Measurements from ENCODE around the gene MMP7.

MMP7 gene, protein sequence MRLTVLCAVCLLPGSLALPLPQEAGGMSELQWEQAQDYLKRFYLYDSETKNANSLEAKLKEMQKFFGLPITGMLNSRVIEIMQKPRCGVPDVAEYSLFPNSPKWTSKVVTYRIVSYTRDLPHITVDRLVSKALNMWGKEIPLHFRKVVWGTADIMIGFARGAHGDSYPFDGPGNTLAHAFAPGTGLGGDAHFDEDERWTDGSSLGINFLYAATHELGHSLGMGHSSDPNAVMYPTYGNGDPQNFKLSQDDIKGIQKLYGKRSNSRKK

DNA sequence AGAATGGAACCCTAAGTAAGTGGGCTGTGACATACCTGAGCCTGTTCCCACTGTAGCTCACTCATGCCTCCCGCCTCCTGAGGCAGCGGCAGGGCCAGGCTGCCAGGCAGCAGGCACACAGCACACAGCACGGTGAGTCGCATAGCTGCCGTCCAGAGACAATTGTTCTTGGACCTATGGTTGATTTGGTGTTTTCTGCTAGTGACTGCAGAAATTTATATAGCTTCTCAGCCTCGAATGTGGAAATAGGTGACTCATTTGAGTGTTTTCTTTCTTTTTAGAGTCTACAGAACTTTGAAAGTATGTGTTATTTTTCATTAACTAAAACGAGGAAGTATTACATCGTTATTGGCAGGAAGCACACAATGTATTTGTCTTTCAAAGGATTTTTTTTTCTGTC is at the start of gene MMP7:
Gene MMP7, minus strand, starts transcription at position 190 of the 400 bp plus-strand sequence. Its CDS starts 47 bp downstream, at position 143.
- no peak for DNase-seq

DNA sequence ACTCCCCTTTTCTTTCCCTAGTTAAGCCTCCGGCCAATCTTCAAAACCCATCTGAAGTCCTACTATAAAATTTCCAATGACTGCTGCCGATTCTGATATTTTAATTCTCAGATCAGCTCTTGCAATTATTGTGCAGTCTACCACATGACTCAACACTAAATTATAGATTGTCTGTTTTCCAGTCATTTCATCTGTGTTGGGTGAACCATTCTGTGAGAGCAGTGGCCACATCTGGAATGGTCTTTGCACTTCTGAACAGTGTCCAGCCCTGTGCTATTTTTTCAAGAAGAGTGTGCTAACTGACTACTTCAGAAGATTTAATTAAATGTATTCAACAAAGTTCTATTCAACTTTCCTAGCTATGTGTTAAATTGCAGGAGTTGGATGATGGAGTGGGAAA is 47.2 kb upstream of the MMP7 start:
- DNase-seq = no peak

- DNase-seq = no peak
Observed at GRCh38 chr11:102577182-102577581, 46.6 kb upstream of the MMP7 start.

- no peak for DNase-seq
Observed at GRCh38 chr11:102576350-102576749, 45.8 kb upstream of the MMP7 start.

- DNase-seq = no peak
Observed at GRCh38 chr11:102575012-102575411, 44.5 kb upstream of the MMP7 start.

DNA sequence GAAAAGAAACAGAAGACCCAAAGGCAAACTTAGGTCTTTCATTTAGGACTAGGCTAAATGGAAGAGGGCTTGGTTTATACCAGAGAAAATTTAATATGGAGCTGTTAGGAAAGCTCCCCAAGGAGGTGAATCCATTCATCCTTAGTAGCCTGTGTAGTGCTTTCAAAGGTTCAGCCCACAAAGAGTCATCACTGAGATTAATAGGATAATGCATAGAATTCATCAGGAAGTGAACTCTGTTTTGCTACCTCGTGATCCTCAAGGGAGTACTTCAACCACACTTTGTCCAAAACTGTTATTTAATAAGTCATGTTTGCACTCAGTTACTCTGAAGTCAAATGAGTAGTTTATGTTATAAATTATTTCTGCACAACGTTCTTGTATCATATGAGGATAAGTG is 43.3 kb upstream of the MMP7 start:
- DNase-seq = no peak

DNA sequence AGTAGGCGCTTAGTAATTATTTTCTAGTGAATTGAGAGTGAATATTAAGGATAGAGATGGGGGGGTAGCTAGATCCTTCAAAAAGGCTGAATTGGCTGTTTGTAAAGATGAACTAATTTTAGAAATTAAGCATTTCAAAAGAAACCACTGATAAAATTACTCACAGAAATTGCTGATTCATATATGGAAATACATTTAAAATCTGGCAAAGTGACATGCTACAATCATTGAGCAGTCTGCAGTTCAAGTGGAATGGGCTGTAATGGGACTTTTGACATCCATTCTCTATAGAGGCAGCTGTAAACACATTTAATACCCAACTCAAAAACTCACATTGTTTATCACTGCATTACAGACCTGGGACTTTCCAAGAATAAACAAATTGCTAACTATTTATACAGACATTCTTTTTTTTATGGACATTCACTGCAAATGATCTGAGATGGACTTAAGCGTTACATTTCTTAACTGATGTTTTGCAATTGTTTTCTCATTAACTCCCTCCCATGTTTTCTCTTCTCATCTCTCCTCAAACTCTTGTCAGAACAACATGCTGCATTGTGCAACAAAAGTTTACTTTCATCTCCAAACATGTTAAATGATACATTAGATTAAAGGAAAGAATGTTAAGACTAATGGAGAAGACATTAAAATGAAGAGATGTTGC is 42.1 kb upstream of the MMP7 start:
- DNase-seq = no peak

DNA sequence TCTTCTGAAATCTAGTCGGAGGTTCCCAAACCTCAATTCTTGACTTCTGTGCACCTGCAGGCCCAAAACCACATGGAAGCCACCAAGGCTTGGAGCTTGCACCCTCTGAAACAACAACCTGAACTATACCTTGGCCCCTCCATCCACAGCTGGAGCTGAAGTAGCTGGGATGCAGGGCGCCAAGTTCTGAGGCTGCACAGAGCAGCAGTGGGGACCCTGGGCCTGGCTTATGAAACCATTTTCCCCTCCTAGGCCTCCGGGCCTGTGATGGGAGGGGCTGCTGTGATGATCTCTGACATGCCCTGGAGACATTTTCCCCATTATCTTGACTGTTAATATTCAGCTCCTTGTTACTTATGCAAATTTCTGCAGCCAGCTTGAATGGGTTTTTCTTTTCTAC is 38.3 kb upstream of the MMP7 start:
- no peak for DNase-seq

GRCh38 chr11:102566112-102566511 is 35.6 kb upstream of the MMP7 start:
- no peak for DNase-seq

- DNase-seq = no peak
Observed at GRCh38 chr11:102564110-102564509, 33.6 kb upstream of the MMP7 start.

DNA sequence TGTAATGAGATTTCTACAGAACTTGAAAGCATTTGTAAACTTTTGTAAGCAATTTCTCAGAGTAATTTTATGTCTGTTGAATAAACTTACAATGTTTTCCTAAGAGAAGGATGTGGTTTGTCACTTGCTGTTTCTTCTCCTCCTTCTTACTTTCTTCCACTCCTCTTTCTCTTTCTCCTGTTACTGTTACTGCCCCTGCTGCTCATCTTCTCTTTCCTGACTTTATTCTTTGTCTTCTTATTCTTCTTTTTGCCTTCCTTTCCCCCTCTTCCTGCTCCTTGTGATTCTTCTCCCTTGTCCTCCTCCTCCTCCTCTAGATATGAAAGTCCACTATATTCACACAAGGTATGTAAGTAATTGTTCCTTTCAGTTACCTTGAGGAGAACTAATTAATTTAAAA is 31.1 kb upstream of the MMP7 start:
- no peak for DNase-seq

DNA sequence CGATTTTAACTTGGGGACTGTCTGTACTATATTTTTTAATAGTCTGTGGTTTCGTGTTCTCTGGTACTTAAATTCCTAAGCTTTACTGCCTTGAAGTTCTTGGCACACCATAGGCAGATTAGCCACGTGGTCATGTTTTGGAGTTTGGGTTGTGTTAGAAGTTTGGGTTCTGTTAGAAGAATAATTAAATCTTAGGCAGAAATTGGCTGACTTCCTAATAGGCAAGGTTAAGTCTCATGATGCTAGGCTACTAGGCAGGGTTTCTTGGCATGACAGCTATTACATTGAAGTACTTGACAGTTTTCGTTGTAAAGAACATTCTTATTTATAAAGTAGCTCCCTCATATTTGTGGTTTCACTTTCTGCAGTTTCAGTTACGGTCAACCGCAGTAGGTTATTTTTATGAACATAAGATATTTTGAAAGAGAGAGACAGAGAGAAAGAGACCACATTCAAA is 30.0 kb upstream of the MMP7 start:
- no peak for DNase-seq

DNA sequence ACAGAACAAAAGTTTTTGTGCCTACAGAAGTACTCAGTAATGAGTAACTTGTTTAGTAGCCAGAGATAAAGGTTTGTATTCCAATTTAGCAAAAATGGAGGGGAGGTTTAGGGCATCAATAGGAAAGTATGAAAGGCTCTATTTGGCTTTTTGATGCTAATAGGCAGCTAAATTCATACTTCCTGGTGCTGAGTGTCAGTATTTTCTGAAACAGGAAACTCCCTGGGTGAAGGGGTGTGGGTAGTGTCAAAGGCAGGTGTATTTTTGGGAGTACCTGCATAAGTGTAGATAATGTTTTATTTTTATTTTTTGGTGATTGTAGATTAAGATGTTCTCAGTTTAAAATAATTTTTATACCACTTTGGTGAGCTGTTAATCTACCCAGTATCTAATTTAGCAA is 29.3 kb upstream of the MMP7 start:
- DNase-seq = no peak

- no peak for DNase-seq
Observed at GRCh38 chr11:102555091-102555490, 24.5 kb upstream of the MMP7 start.

GRCh38 chr11:102553835-102554282 is 23.3 kb upstream of the MMP7 start:
- DNase-seq = no peak

GRCh38 chr11:102552447-102553194 is 22.1 kb upstream of the MMP7 start:
- DNase-seq = no peak

GRCh38 chr11:102552020-102552419 is 21.5 kb upstream of the MMP7 start:
- no peak for DNase-seq

GRCh38 chr11:102551169-102551781 is 20.7 kb upstream of the MMP7 start:
- no peak for DNase-seq

DNA sequence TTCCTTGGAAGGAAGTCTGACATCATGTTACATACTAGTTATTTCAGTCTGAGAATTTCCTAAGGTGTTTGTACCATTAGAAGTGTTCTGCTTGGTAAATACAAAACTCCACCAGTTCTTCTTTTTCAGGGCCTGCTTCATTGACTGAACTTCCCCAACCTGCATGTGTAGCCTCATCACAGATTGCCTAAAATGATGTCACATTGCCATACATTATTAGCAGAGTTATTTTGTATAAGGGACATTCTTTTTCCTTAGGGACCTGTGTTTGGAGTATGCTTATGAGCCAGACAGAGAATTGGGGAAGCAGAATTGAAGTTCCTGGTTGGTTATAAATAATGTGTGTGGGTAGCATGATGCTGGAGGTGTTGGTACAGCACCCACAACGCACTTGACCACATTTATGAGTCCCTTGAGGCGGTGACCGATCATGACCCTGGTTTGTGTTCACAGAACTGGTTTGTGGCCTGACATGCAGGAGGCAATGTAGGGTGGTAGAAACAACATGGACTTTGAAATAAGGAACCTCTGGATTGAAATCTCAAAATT is 16.4 kb upstream of the MMP7 start:
- DNase-seq = no peak

DNA sequence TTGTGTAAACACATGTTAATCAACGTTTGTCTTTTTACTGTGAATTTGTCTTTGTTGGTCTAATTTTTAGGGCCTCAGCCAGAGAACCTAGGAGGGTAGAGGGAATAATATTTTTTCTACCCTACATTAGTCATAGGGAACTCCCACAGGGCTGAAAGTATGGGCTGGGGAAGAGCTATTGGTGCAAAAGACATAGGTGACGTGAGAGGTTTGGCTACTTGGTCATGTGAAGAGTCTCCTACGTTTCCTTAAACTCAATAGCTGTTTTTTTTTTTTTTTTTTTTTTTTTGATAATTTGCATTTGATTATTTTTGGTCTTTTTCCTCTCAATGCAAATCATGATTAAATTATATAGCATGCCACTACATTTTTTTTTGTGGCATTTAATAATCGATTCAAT is 15.9 kb upstream of the MMP7 start:
- DNase-seq = no peak

- no peak for DNase-seq
Observed at GRCh38 chr11:102545701-102546100, 15.2 kb upstream of the MMP7 start.

DNA sequence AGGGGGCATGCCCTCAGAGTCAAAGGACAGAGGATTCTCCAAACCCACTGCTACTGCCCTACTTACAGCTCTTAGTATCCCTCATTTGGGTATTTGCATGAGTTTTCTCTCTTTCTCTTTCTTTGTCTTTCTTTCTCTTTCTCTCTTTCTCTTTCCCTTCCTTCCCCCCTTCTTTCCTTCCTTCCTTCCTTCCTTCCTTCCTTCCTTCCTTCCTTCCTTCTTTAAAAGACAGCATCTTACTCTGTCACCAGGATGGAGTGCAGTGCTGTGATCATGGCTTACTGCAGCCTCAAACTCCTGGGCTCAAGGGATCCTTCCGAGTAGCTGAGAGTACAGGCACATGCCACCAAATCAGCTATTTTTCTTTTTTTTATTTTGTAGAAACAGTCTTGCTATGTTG is 14.0 kb upstream of the MMP7 start:
- no peak for DNase-seq

DNA sequence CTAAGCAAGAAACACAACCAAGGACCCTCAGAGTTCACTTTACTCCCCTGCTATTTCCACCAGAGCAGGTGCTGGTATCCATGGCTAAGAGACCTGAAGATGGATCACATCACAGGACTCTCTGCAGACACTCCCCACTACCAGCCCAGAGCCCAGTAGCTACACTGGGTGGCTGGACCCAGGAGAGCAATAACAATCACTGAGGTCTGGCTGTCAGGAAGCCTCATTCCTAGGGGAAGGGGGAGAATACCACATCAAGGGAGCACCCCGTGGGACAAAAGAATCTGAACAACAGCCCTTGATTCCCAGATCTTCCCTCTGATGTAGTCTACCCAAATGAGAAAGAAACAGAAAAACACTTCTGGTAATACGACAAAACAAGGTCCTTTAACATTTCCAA is 9.0 kb upstream of the MMP7 start:
- no peak for DNase-seq

All from DMS 273 treated with DMSO at 0.1 percent for 48 hours (cell line).